ENCODE data around the gene MAP3K7CL. TPM values are rescaled to one million over a fixed set of nuclear protein-coding genes. Genes with fewer than 3 reads are reported as not detected.
A peak's percentile ranks its signal among the peaks of the same experiment; 100 is the strongest.

Gene MAP3K7CL
- polyA plus RNA-seq, 1 donor (not counting 4 experiments of a cell fraction or from before 2014, with no cell fraction given) = 17.3 TPM

- TF ChIP-seq EZH2 (IDR thresholded peaks at IDR 0.05; ENCODE audit: low read length) = no peak
- TF ChIP-seq CTCF (optimal IDR thresholded peaks at IDR 0.05 in 1 of 3, IDR thresholded peaks at IDR 0.05 in 1 of 3, conservative IDR thresholded peaks at IDR 0.05 in 1 of 3; ENCODE audit: extremely low read depth in 1 of 3, insufficient read depth in 2 of 3, low read length in 3 of 3) = no peak
- H3K36me3 ChIP-seq (ENCODE audit: control insufficient read depth in 2 of 2, extremely low read depth in 1 of 2, insufficient read depth in 2 of 2, low read length in 2 of 2) = no peaks in the 10 kb centered on the region
- H3K9me1 ChIP-seq (ENCODE audit: control insufficient read depth, extremely low read depth, insufficient read depth, low read length) = no peaks in the 10 kb centered on the region
- no peak overlapping the region for H3K27ac ChIP-seq (ENCODE audit: control insufficient read depth, insufficient read depth, low read length)
- DNase-seq (ENCODE audit: low read depth, low spot score) (no peak), FAIRE-seq (no peak)
- H4K20me1 ChIP-seq (ENCODE audit: control insufficient read depth, extremely low read depth, insufficient read depth, low read length) = no peaks in the 10 kb centered on the region
- no peaks in the 10 kb centered on the region for H3K79me2 ChIP-seq (ENCODE audit: control insufficient read depth, insufficient read depth, low read length)
- H3K9ac ChIP-seq (ENCODE audit: control insufficient read depth, extremely low read depth, insufficient read depth, low read length) = no peak overlapping the region
- no peak overlapping the region for H3K4me2 ChIP-seq (ENCODE audit: control insufficient read depth, extremely low read depth, insufficient read depth, low read depth, low read length)
- no peak overlapping the region for H2AFZ ChIP-seq (ENCODE audit: control insufficient read depth, low read length)
- no peaks in the 10 kb centered on the region for H3K9me3 ChIP-seq (ENCODE audit: control insufficient read depth, low read depth, low read length)
- dilution Hi-C loops (cut with MboI; ENCODE audit: extremely low pct_ligation_motif_present, low sequenced_read_pairs) = no loop called here
- no peak overlapping the region for H3K4me3 ChIP-seq (ENCODE audit: control insufficient read depth in 2 of 3, extremely low read depth in 1 of 3, insufficient read depth in 2 of 3, low read depth in 1 of 3, low read length in 3 of 3)
- H3K4me1 ChIP-seq (ENCODE audit: control insufficient read depth, extremely low read depth, insufficient read depth, low read length) = peaks cover 2% of the 10 kb centered on the region
- H3K27me3 ChIP-seq (ENCODE audit: control insufficient read depth, extremely low read depth, insufficient read depth, low read length) = no peaks in the 10 kb centered on the region
Observed at GRCh38 chr21:29085106-29085752, 45.2 kb upstream of the MAP3K7CL start.

DNA sequence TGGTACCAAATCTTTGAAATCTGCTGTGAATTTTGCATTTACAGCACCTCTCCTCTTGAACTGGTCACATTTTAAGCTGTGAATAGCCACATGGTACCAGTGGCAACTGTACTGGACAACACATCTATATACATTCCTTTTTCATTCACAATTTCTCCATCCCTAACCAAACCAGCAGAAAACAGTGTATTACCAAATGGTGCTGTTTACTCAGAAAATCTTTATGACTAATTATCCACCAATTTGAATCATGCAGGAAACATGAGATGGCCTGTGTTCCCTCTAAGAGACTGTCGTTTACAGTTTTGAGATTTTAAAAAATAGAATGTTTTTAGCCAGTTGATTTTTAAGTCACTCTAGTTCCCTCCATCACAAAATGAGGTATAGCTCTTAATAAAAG lies 39.4 kb upstream of the MAP3K7CL start:
- no peaks in the 10 kb centered on the region for H3K9me3 ChIP-seq (ENCODE audit: control insufficient read depth, low read depth, low read length)
- H3K4me3 ChIP-seq (ENCODE audit: control insufficient read depth in 2 of 3, extremely low read depth in 1 of 3, insufficient read depth in 2 of 3, low read depth in 1 of 3, low read length in 3 of 3) = peak overlapping the region in 1 of 3 experiments; percentile 43
- FAIRE-seq = no peak
- H3K9ac ChIP-seq (ENCODE audit: control insufficient read depth, extremely low read depth, insufficient read depth, low read length) = no peak overlapping the region
- peak overlapping the region; percentile 32 for H2AFZ ChIP-seq (ENCODE audit: control insufficient read depth, low read length)
- DNase-seq (ENCODE audit: low read depth, low spot score) = no peak
- dilution Hi-C loops (cut with MboI; ENCODE audit: extremely low pct_ligation_motif_present, low sequenced_read_pairs) = no loop called here
- H3K79me2 ChIP-seq (ENCODE audit: control insufficient read depth, insufficient read depth, low read length) = no peaks in the 10 kb centered on the region
- H3K27me3 ChIP-seq (ENCODE audit: control insufficient read depth, extremely low read depth, insufficient read depth, low read length) = no peaks in the 10 kb centered on the region
- TF ChIP-seq EZH2 (IDR thresholded peaks at IDR 0.05; ENCODE audit: low read length) (no peak), CTCF (optimal IDR thresholded peaks at IDR 0.05 in 1 of 3, IDR thresholded peaks at IDR 0.05 in 1 of 3, conservative IDR thresholded peaks at IDR 0.05 in 1 of 3; ENCODE audit: extremely low read depth in 1 of 3, insufficient read depth in 2 of 3, low read length in 3 of 3) (no peak)
- no peaks in the 10 kb centered on the region for H3K9me1 ChIP-seq (ENCODE audit: control insufficient read depth, extremely low read depth, insufficient read depth, low read length)
- H3K27ac ChIP-seq (ENCODE audit: control insufficient read depth, insufficient read depth, low read length) = peak overlapping the region; percentile 55
- H4K20me1 ChIP-seq (ENCODE audit: control insufficient read depth, extremely low read depth, insufficient read depth, low read length) = no peaks in the 10 kb centered on the region
- peak overlapping the region; percentile 58 for H3K4me2 ChIP-seq (ENCODE audit: control insufficient read depth, extremely low read depth, insufficient read depth, low read depth, low read length)
- H3K36me3 ChIP-seq (ENCODE audit: control insufficient read depth in 2 of 2, extremely low read depth in 1 of 2, insufficient read depth in 2 of 2, low read length in 2 of 2) = no peaks in the 10 kb centered on the region
- peaks cover 21% of the 10 kb centered on the region for H3K4me1 ChIP-seq (ENCODE audit: control insufficient read depth, extremely low read depth, insufficient read depth, low read length)

Data from keratinocyte (primary cell).